K562 (cell line): ENCODE measurements around the gene SCYGR5. TPM values are rescaled to one million over a fixed set of nuclear protein-coding genes. Genes with fewer than 3 reads are reported as not detected.

Experiments
- CBX8 ChIP-seq: fragments of 200-600 bp; sonication (generic); IDR thresholded peaks from 2 replicates; pipeline ENCODE4 v1.6.1; 2012; ENCODE audit warnings: borderline replicate concordance, mixed run types, low read depth, mild to moderate bottlenecking, moderate library complexity, mixed read lengths, low read length, control low read depth, inconsistent platforms; ENCODE audit not compliant: poor library complexity, severe bottlenecking; ENCODE audit errors: extremely low read depth
- CSDE1 ChIP-seq, 2 experiments: fragments of 450-650 bp; IDR thresholded peaks; 2 replicates each; pipeline ENCODE4 v1.6.1; 2016; ENCODE audit warnings: mild to moderate bottlenecking in 1 of 2
- JUN ChIP-seq, 2 experiments: sonication (generic) in 1 of 2; formaldehyde crosslinking in 1 of 2; IDR thresholded peaks; 2 replicates each; pipeline versions ENCODE4 v1.6.1 to v1.8.0; 2012 to 2022; ENCODE audit warnings: borderline replicate concordance in 2 of 2, mild to moderate bottlenecking in 2 of 2, improper control_type of control experiment in 1 of 2, low read depth in 1 of 2, low read length in 1 of 2, missing genetic modification reagents in 1 of 2
- PTBP1 ChIP-seq: fragments of 200-400 bp; formaldehyde crosslinking; IDR thresholded peaks from 2 replicates; pipeline ENCODE4 v1.6.1; 2017; ENCODE audit warnings: low read depth, low read length
- ZNF12 ChIP-seq: sonication (generic); formaldehyde crosslinking; IDR thresholded peaks from 2 replicates; pipeline ENCODE4 v1.4.0; 2020; ENCODE audit warnings: mild to moderate bottlenecking, missing genetic modification reagents
- ZNF518B ChIP-seq: fragments of 250-450 bp; sonication (Bioruptor Pico); IDR thresholded peaks from 2 replicates; pipeline ENCODE4 v1.5.0; 2021; ENCODE audit warnings: mild to moderate bottlenecking, moderate library complexity
- ZNF639 ChIP-seq, 2 experiments: fragments of 200-800 bp in 1 of 2; sonication (Bioruptor generic) in 1 of 2; sonication (generic) in 1 of 2; formaldehyde crosslinking in 1 of 2; IDR thresholded peaks in 1 of 2; conservative IDR thresholded peaks in 1 of 2; 2 replicates each; pipeline versions ENCODE4 v1.5.0 to v1.6.1; 2016 to 2020; ENCODE audit warnings: missing compliant biosample characterization in 1 of 2, missing genetic modification characterization in 1 of 2, missing genetic modification reagents in 1 of 2
- polyA plus RNA-seq, 8 experiments: library from polyadenylated mRNA; depleted of rRNA in 4 of 8; stranded (reverse) in 5 of 8; unstranded in 3 of 8; fragments of >200 nt; fragmentation: Nextera tagmentation in 2 of 8; fragmentation: Illumina TruSeq in 1 of 8; extraction: Ambion mirVana in 2 of 8; extraction: Trizol in 1 of 8; gene quantifications; 2 replicates each; pipeline versions ENCODE4 v1.2.1 to v1.2.3, GENCODE V29; 2011 to 2014; ENCODE audit warnings: inconsistent platforms in 1 of 8, missing spikeins in 1 of 8
- total RNA-seq, 7 experiments: library from RNA; depleted of rRNA in 6 of 7; stranded (reverse); fragments of >200 nt in 6 of 7; fragmentation: Illumina TruSeq in 2 of 7; extraction: Trizol in 2 of 7; gene quantifications; 2 replicates each; pipeline versions ENCODE4 v1.2.1 to v1.2.3, GENCODE V29; 2011 to 2021; ENCODE audit warnings: low replicate concordance in 1 of 7

SCYGR5 gene
- total and polyA plus RNA-seq, 9 of the 15 experiments (the other 6 are each of a cell fraction or from before 2014, with no cell fraction given): not detected

- TF ChIP-seq ZNF518B (CRISPR knock-in tag) (no peak), ZNF12 (no peak), CSDE1 (IDR thresholded peaks at IDR 0.05) (no peak), ZNF639 (CRISPR knock-in tag; conservative IDR thresholded peaks at IDR 0.05 in 1 of 2, IDR thresholded peaks at IDR 0.05 in 1 of 2) (no peak), CBX8 (no peak), JUN (IDR thresholded peaks at IDR 0.05; ENCODE audit: borderline replicate concordance, low read depth, low read length) (no peak), JUN (CRISPR knock-in tag; IDR thresholded peaks at IDR 0.05; ENCODE audit: borderline replicate concordance) (no peak), PTBP1 (no peak)
Observed at GRCh38 chr2:227629435-227629834, 37.2 kb upstream of the SCYGR5 start (continued).
